GM18907 (cell line): ENCODE measurements around the gene VSNL1.

ENCODE experiments used
- ATAC-seq: cut with Tn5 transposase; IDR thresholded peaks from one replicate; pipeline ENCODE4 v1.9.1; 2021; ENCODE audit warnings: mild to moderate bottlenecking, moderate library complexity; ENCODE audit not compliant: unreplicated experiment

Gene VSNL1

DNA sequence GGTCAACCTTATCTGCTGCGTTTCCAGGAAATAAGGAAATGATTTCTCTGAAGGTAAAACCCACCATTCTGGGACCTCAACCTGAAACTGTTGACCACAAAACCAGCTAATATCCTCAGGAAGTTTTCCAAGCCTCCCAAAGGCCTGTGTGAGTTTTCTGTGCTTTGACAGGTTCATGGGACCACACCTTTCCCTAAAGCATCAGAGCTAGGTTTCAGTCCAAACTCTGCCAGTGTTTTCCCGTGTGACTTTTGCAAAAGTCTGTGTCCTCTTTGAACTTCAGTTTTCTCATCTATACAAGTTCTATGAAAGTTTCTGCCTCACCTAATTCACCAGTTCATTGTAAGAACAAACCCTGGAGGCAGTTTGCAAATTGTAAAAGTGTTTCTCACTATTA lies 39.8 kb downstream of the VSNL1 start:
- no peak for ATAC-seq

DNA sequence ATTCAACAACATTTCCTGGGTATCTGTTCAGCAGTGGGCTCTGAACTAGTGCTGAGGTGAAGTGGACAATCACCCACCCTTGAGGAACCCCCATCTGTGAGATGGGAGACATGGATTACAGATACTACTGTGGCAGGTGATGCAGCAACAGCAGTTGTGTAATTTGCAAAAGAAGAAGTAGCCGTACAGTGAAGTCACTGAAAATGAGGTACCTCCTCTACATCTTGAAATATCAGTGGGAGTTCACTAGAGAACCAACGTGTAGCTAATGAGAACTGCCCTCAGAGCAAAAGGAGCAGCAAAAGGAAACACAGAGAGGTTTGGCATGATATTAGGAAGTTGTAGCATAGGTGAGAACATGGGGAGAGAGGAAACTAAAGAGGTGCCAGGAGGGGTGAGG lies 41.3 kb downstream of the VSNL1 start:
- ATAC-seq: no peak

DNA sequence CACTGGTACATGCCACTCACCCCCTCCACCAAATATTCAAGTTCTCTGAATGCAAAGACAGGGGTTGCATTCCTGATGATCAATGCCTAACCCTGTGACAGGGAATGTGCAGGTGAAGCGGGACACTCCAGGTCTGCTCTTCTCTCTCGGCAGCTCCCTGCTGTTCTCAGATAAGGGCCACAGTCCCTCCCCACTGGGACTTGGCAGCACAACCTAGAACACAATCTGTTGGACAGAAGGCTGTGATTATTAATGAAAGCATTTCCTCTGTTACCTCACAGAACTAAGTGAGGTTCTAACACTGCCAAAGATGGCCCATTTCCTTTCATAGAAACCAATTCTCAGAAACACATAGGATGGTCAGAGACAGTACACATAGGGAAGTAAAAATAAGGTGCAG lies 42.7 kb downstream of the VSNL1 start:
- ATAC-seq: no peak

DNA sequence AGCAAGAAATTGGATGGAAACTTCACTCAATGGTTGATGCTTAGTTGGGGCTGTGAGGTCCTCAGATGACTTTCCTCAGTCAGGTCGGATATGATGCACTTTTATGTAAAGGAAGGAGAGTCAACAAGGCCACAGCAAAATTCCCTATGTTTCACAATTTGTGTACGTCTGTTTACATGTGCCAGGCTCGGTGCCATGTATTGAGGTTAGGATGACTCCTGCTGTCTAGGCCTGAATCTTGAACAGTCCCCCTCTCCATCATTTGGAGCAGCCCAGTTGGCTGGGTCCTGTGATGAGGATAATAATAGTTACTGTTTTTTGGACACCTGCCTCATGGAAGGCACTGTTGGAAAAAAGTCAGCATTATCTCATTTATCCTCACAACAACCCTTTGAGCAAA lies 43.1 kb downstream of the VSNL1 start:
- no peak for ATAC-seq

DNA sequence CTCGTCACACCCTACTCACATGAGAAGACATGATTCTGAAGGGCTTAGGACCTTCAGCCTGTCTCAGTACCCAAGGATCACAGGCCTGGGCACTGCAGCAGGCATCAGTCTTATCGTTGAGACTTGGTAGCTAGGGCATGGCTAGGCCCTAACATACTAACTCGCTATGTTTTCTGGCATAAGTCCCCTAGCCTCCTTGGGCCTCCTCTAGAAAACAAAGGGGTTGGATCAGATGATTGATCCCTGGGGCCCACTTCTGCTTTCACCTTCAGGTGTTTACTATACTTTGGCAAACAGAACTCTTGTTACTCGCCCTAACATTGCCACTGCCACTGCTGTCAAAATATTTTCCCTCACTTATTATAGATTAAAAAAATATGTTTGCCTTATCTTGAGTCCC lies 44.2 kb downstream of the VSNL1 start:
- no peak for ATAC-seq

DNA sequence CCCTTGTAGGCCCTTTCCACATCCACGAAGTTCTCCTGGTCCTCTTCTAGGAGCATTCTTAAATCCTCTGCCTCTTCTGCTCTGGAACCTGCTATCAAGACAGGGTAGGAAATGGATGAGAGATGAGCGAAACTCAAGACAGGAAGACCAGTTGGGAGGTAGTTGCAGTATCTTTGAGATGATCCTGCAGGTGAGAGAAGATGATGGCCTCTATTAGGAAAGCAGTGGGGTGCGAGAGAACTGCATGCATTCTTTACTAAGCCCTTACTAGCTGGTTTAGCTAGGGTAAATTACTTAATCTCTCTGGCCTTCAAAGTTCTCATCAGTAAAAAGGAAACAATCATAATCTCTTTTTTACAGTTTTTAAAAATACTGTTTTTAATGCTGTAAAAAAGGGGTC lies 47.0 kb downstream of the VSNL1 start:
- ATAC-seq: no peak

DNA sequence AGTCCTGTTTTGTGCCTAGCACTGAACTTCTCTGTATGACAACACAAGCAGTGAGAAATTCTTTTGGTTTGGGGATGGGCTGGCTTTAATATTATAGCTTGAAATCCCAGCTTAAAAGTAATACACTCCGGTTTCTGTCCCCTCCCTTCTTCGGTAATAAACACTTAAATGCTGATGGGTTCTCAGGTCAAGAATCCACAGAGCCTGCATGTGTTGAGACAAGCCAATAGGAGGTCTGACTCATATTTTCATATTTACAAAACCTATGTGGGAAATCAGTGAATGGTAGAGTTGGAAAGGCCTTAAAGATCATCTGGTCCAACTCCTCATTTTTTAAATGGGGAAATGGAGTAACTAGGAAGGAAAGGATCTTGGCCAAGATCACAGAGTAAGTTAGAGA lies 47.5 kb downstream of the VSNL1 start:
- no peak for ATAC-seq

DNA sequence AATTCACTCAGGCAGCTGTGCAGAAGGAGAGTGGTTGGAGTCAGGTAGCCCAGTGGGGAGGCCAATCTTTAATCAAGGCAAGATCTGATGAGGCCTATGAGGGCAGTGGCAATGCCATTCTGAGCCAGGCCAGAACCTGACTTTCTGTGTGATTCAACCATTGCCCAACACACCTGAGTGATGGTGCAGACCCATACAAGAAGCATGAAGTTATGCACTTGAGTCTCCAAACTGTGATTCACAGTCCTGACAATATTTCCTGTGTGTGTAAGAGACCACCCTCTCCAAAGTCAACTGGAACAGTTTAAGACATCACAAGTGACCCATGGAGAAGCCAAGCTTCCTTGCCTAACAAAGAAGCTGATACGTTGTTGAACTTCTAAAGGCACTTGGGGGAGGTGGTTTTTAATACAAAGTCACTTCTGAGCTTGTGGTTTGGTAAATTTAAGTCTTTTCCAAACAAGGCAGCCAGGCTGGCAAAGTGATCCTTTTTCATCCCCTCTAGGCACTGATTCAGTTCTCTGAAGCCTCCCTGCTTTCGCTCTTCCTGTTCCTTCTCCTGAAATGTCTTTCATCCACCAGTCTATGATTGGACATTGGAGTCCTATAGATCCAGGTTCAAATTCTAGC lies 49.0 kb downstream of the VSNL1 start:
- no peak for ATAC-seq

DNA sequence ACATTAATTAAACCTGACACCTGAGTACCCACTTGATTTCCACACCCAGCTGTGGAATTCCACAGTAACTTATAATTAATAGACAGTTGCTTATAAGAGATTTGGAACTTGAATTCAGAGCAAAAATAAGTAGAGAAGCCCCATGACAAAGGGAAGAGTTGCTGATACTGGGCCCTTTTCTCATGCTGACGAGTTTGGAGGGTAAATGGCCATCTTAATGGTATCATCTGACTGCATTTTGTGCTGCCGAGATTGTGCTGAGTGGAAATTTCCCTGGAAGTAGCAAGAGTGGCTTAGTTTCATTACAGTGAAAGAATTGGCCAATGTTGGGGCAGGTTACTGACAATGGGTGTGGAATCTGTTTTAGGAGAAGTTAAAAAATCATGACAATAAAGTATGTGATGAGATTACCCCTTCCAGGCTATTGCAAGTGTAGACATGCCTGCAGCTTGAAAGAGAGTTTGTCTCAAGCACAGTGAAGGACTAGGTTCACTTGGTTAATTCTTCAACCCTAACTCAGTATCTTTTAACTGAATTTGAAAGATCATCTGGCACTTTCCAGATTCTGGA lies 49.9 kb downstream of the VSNL1 start:
- ATAC-seq: no peak

DNA sequence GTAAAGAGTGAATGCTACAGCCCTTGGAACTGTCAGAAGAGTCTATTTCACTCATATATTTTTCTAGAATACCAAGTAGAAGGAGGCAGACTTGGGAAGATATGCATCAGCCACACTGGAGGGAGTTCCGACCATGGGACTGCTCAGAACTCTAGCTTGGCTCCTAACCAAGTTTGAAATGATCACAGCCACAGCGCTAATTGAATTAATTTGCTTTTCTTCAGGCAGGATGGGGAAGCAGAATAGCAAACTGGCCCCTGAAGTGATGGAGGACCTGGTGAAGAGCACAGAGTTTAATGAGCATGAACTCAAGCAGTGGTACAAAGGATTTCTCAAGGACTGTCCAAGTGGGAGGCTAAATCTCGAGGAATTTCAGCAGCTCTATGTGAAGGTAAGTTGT lies 51.4 kb downstream of the VSNL1 start:
- ATAC-seq: no peak

DNA sequence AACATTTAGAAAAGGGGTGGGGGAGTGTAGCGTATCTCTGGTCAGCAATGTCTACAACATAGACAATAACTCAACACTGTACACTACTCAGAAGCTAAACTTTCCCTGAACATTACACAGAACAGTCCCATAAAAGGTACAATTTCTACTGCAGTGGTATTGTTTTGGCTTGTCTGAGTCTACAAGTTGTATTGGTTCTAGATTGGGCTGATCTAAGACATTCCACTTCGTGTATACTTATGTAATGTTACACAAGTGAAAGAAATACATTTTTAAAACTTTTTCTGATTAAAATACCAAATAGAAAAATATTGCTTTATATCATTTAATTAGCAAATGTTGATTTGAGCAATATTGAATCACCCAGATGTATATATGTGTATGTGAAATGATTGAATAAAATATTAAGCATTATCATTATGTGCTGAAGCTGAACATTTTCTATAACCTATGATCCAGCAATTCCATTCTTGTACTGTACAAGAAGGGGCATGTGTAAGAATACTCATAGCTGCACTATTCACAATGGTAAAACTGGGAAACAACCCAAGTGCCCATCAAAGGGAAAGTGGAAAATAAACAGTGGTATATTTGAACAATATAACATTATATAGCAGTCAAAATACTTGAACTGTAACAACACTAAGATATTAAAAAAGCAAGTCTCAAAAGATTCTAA lies 52.4 kb downstream of the VSNL1 start:
- no peak for ATAC-seq

DNA sequence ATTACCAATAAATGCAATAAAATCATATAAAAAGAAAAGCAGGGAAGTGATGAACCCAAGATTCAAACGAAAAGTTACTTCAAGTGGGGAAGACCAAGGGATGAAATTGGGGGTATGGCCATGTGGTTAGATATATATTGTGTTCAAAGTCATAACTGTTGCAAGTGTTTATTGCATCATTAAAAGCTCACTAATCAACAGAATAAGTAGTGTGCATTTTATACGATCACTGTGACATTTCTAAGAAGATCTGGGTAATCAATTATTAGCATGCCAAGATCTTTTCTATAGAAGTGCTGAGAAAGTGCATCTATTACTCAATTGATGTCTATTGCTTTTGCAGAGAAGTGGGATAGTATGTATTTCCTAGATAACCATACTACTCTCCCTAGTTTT lies 52.9 kb downstream of the VSNL1 start:
- ATAC-seq: no peak

DNA sequence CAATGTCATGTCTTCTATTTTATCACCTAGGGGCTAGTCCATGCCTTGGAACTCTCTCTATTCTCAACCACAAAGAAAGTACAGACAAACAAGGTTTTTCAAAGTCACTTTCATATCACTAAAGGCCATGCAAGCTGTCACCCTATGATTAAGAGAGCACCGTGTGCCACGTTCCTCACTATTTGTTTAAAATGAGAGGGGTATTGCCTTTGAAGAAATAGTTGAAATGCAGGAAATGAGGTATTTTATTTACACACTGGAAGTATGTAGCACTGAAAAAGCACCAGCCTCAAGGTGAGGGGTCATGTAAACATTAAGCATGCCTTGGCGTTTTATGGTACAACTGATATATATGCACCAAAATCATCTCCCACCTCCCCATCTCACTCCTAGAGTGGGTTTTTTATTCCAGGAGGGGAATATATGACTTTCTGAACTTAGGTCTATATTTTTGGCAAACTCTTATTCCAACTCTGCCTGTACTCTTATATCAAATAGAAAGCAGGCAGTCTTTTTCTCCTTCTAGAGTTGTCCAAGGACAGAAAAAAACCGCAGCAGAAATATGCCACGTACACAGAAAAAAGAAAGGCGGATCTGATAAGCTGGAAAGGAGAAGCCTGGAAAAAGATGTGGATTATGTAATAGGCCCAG lies 53.5 kb downstream of the VSNL1 start:
- ATAC-seq: no peak

DNA sequence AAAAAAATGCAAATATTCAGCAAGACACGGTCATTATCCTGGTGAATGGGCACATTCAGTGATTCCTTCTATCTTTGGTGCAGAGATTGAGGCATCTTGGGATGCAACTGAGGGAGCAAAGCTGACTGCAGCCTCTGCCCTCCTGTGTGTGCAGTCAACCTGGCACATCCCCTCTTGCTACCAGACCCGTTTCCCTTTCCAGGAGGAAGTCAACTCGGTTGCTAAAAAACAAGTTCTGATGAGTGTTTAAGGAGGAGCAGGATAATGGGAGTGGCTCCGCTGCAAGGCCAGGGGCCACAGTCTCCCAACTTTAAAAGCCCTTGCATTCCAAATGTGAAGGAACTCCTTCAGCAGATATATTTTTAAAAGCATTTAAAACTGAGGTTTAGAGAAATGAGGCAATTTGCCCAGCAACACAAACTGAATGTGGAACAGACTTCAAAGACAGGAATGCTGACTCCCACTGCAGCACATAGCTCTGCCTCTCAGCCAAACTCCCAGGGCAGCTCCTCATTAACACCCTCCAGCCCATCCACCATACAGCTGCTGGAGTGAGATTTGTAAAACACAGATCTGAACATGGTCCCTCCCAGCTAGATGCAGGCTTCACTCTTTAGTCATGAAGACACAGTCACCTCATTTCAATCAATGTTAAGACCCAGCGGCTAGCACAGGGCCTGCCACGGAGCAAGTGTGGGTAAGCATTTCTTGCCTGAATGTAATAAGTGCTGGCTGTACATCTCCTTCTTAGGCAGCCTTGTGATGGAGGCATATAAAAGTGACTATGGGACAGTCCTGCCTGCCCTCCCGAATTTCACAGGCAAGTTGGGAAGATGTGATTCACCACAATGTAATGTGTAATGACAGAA lies 54.3 kb downstream of the VSNL1 start:
- ATAC-seq: no peak

DNA sequence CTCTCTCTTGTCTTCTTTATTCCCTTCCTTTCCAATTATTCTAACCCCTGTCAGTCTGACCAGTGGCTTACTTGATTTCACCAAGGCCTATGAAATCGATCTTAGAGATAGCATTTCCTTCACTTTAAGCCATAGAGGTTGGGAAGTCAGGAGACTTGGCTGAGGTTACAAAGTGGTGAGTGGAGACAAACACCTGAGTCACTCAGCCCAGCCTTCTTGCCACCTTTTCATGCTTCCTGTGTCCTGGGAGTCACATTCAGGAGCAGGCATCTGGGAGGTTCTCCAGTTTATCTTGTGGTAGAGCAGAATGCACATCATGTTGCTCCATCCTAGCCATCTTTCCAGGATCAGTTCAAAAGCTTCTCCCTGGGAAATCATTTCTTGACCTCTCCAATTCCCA lies 59.1 kb downstream of the VSNL1 start:
- ATAC-seq: no peak

DNA sequence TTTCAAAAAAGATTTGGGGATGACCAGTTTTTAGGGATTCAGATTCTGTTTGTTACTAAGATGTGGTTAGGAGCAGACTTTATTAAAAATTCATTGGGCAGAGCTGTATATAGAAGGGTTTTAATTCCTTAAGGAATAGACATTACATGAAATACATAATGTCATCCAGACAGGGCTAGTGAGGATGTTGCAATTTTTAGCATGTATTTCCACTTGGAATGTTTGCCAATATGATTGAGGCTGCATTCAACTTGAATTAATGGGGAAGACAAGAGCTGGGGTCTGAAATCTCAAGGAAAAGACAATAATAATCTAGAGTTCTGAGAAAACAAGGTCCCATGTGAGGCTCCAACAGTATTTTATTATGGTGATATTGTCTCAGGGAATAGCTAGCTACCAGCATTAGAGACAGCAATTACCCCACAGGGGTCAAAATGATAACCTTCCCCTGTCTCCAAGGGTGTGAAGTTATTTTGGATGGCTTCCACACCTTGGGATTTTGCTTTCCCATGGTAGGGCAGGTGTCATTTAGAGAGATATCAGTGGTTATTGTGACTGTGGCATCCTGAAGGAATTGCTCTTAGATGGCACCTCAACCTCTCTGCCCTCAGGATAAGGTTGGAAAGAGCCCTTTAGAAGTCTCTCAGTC lies 60.2 kb downstream of the VSNL1 start:
- no peak for ATAC-seq

DNA sequence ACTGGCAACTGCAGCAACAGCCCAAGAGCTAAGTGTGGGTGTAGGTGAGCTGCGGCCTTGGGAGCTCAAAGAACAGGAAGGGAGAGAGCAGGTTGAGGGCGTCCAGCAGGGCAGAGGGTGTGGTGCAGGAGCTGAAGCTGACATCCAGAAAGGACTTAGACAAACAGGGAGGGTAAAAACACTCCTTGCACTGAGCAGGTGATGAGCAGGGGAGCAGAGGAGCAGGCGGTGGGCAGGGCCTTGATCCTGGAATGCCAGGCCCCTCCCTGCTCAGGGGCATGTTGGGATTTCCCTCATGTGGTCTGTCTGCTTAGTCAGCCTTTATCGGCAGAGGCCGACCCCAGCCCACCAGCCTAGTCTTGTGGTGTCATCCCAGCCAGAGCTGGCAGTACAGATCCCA lies 63.6 kb downstream of the VSNL1 start:
- no peak for ATAC-seq

DNA sequence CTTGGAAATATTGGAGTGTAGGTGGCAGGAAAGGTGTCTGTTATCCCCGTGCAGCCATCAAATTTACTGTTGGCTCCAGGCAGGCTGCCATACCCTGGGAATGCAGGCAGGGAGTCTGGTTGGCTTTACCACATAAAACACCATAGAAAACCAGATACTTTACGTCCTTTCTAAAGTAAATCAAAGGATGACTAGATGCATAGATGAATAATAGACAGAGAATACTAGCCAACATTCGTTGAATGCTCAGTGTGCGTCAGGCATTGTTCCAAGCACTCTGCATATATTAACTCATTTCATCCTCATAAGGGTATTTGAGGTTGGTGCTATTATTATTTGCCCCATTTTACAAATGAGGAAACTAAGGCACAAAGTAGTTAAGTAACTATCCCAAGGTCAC lies 65.2 kb downstream of the VSNL1 start:
- no peak for ATAC-seq

DNA sequence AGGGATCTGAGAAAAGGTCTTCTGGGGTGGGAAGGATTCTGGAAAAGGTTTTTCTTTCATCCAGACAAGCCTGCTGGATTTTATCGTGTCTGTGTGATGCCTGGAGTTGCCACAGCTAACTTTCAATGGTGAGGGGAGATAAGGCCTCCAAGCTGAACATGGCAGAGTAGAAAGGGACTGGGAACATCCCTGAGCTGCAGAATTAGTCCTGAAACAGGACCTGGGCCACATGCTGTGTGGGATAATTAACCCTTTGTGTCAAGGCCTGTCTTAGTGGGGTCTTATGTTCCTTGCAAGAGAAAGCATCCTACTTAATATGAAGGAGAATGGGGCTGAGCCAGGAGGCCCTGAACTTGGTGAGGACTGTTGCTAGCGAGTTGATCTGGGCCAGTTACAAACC lies 66.4 kb downstream of the VSNL1 start:
- no peak for ATAC-seq

DNA sequence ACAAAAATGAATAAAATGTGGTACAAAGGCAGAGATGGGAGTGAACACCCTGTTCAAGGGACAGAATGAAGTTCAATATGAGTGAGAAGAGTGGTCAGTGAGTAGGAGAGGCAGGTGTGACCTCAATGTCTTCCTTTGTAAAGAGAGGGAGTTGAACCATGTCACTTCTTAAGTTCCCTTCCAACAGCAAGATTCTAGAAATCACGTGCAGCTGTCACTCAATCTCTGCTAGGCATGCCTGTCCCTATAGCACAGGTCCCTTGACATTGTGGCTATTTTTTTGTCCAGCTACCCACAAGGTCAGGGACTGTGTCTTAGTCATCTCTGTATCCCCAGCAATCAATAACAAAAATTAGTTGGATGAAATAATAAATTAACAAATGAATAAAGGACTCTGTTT lies 66.9 kb downstream of the VSNL1 start:
- no peak for ATAC-seq

DNA sequence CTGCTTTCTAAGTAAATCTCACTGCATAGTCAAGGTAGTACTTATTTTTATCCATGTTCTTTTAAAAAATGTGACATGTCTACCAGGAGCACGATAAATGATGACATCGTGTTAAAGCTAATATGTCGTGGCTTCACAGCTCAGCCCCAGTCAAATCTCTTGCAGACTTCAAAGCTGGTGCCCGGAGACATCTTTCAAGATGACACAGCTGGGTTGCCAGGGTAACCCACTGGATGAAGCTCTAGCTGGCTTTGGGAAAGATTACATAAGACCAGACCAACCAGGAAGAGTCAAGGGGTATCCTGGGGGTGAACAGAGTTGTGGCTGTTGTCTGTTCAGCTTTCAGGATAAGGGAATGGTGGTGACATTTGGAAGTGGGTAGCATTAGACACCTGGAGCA lies 67.8 kb downstream of the VSNL1 start:
- no peak for ATAC-seq
